Mesothelial cell of epicardium (in vitro differentiated cells): ENCODE data around the gene F8. TPM values are rescaled to one million over a fixed set of nuclear protein-coding genes. Genes with fewer than 3 reads are reported as not detected.
"Not testable (repeated sequence)": the region's sequence is repeated elsewhere in the genome, so short reads cannot be mapped to it uniquely, and the experiment has no call there.

Experiments used
- DNase-seq, 2 experiments: peaks; one replicate each; pipeline ENCODE4 v3.0.0; 2021; ENCODE audit warnings: low spot score in 2 of 2; ENCODE audit not compliant: unreplicated experiment in 2 of 2
- H3K27ac Mint-ChIP-seq: 2 replicates; pipeline ENCODE4 v1.8.0; 2021; ENCODE audit warnings: mixed read lengths
- H3K27me3 Mint-ChIP-seq: 2 replicates; pipeline ENCODE4 v1.8.0; 2021; ENCODE audit warnings: low read depth, mixed read lengths
- H3K36me3 Mint-ChIP-seq: 2 replicates; pipeline ENCODE4 v1.8.0; 2021; ENCODE audit warnings: mixed read lengths
- H3K4me1 Mint-ChIP-seq: 2 replicates; pipeline ENCODE4 v1.8.0; 2021; ENCODE audit warnings: mixed read lengths
- H3K4me3 Mint-ChIP-seq: 2 replicates; pipeline ENCODE4 v1.8.0; 2021; ENCODE audit warnings: mild to moderate bottlenecking, moderate library complexity, mixed read lengths
- H3K9me3 Mint-ChIP-seq: 2 replicates; pipeline ENCODE4 v1.8.0; 2021; ENCODE audit warnings: mixed read lengths
- total RNA-seq: library from RNA; stranded (reverse); gene quantifications from 3 replicates; pipeline ENCODE4 v1.2.1, GENCODE V29; 2021
- TF ChIP-seq, protein P1 (sequence below): fragments of 200-600 bp; sonication (generic); IDR thresholded peaks from one replicate; pipeline ENCODE4 v1.5.0; 2021; ENCODE audit warnings: antibody characterized with exemption; ENCODE audit not compliant: unreplicated experiment

Gene F8
- total RNA-seq, 1 donor from 2014 or later, result 3.9 TPM

DNA sequence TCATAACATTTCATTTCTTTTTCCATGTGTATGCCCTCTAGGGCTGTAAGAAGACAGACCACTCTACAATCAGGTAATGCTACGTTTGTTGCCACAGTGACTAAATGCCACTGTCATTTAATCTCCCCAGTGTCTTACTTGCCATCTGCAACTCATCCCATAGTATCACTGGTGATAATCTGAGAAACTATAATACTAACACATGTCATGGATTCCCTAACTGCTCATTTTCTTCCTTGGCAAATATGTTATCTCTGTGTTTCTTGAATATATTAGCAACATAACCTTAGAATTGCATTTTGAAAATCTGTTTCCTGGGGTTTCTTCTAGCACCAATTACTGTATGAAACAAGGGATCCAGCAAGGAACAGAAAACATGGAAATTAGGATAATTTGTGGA lies 130.2 kb downstream of the F8 start:
- no peak for DNase-seq
- peaks cover 14% of the 10 kb centered on the region for H3K9me3 Mint-ChIP-seq
- H3K27me3 Mint-ChIP-seq, result no peaks in the 10 kb centered on the region
- no peak overlapping the region for H3K4me3 Mint-ChIP-seq
- TF ChIP-seq, protein P1, sequence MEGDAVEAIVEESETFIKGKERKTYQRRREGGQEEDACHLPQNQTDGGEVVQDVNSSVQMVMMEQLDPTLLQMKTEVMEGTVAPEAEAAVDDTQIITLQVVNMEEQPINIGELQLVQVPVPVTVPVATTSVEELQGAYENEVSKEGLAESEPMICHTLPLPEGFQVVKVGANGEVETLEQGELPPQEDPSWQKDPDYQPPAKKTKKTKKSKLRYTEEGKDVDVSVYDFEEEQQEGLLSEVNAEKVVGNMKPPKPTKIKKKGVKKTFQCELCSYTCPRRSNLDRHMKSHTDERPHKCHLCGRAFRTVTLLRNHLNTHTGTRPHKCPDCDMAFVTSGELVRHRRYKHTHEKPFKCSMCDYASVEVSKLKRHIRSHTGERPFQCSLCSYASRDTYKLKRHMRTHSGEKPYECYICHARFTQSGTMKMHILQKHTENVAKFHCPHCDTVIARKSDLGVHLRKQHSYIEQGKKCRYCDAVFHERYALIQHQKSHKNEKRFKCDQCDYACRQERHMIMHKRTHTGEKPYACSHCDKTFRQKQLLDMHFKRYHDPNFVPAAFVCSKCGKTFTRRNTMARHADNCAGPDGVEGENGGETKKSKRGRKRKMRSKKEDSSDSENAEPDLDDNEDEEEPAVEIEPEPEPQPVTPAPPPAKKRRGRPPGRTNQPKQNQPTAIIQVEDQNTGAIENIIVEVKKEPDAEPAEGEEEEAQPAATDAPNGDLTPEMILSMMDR, result no peak
- H3K27ac Mint-ChIP-seq, result no peak overlapping the region
- H3K36me3 Mint-ChIP-seq, result no peaks in the 10 kb centered on the region
- H3K4me1 Mint-ChIP-seq, result no peaks in the 10 kb centered on the region

DNA sequence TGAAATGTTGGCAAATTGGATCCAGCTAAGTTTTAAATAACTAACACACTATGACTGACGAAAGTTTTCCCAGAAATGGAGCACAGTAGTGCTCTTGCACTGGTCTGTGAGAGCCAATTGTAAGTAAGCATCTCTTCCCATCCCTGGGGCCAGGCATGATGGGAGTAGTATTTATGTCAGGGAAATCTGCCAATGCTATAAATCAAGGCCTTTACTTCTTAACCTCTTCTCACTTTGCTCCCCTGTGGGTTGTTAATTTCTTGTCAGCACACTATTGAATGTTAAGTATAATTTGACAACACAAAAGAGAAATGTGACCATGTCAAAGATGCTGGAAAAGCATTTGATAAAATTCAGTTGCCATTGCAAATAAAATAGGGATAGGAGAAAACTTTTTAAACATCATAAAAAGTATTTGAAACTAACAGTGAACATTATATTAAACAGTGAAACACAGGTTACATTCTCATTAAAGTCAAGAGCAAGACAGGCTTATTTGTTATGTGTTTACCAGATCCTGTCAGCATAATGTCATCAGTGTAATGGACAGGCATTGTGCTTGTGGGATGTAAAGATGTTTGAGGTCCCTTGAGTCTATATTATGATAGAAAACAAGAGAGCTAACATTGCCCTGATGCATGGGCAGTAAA lies 131.4 kb downstream of the F8 start:
- no peaks in the 10 kb centered on the region for H3K4me1 Mint-ChIP-seq
- no peak for DNase-seq
- TF ChIP-seq, protein P1, result no peak
- no peaks in the 10 kb centered on the region for H3K36me3 Mint-ChIP-seq
- H3K27me3 Mint-ChIP-seq, result no peaks in the 10 kb centered on the region
- H3K4me3 Mint-ChIP-seq, result no peak overlapping the region
- peaks cover 14% of the 10 kb centered on the region for H3K9me3 Mint-ChIP-seq
- no peak overlapping the region for H3K27ac Mint-ChIP-seq

DNA sequence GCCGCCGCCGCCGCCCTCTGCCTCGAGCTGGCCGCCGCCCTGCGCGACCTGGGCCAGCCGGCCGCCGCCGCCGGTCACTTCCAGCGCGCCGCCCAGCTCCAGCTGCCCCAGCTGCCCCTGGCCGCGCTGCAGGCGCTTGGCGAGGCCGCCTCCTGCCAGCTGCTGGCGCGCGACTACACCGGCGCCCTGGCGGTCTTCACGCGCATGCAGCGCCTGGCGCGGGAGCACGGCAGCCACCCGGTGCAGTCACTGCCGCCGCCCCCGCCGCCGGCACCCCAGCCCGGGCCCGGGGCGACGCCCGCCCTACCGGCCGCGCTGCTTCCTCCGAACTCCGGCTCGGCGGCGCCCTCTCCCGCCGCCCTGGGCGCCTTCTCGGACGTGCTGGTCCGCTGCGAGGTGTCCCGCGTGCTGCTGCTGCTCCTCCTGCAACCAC lies 135.7 kb downstream of the F8 start:
- not testable (repeated sequence) for H3K4me1 Mint-ChIP-seq, H3K9me3 Mint-ChIP-seq, H3K27ac Mint-ChIP-seq, H3K4me3 Mint-ChIP-seq, DNase-seq, H3K36me3 Mint-ChIP-seq, H3K27me3 Mint-ChIP-seq

DNA sequence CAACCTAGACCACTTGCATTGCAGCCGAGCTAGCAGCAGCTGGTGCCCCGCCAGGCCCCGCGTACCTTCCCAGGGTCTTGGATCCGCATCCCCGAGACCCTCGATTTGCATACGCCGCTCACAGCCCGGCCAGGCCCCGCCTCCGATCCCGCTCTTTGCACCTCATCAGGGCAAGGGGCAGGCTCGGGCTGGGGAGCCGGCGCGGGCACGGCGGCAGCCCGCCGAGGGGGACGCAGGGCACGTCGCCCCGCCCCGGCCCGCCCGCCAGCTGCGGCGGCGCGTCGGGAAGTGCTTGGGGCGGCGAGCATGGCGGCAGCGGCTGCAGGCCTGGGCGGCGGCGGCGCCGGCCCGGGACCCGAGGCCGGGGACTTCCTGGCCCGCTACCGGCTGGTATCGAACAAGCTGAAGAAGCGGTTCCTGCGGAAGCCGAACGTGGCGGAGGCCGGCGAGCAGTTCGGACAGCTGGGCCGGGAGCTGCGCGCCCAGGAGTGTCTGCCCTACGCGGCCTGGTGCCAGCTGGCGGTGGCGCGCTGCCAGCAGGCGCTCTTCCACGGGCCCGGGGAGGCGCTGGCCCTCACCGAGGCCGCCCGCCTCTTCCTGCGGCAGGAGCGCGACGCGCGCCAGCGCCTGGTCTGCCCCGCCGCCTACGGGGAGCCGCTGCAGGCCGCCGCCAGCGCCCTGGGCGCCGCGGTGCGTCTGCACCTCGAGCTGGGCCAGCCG lies 136.3 kb downstream of the F8 start, which contains the start of gene F8A1:
F8A1 (plus strand) TSS at position 287 of the 720 bp plus-strand sequence; CDS start at position 307, 20 bp downstream.
- DNase-seq, H3K36me3 Mint-ChIP-seq, H3K27ac Mint-ChIP-seq, H3K27me3 Mint-ChIP-seq, H3K4me1 Mint-ChIP-seq, H3K9me3 Mint-ChIP-seq, H3K4me3 Mint-ChIP-seq: not testable (repeated sequence)

DNA sequence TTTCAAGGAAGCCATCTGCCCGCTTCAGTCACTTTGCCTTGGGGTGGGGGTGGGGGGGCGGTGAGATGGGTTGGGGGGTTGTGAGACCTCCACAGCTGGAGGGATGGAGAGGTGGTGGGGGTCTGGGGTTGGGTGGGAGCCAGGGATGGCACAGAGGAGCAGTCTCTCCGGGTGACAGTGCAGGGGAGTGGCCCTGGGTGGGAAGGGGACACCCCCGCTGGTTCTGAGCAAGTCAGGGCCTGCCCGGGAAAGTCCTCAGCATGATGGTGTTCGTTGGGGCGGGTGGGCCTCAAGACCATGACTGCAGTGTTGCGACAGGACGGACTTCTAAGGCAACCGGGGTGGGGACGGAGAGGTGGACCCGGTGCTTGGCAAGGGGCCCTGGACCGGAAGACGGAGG lies 137.0 kb downstream of the F8 start:
- H3K36me3 Mint-ChIP-seq, H3K4me3 Mint-ChIP-seq, H3K27me3 Mint-ChIP-seq, H3K9me3 Mint-ChIP-seq, H3K27ac Mint-ChIP-seq, H3K4me1 Mint-ChIP-seq, DNase-seq: not testable (repeated sequence)

DNA sequence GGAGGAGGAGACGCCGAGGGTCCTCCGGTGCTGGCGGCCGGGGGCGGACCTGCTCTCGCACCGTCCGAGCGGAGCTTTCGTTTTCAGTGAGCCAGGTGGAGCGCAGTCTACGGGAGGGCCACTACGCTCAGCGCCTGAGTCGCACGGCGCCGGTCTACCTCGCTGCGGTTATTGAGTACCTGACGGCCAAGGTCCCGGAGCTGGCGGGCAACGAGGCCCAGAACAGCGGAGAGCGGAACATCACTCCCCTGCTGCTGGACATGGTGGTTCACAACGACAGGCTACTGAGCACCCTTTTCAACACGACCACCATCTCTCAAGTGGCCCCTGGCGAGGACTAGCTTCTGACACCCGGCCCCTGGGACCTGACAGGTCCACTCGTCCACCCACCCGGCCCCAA lies 137.5 kb downstream of the F8 start:
- H3K27me3 Mint-ChIP-seq, H3K4me3 Mint-ChIP-seq, H3K27ac Mint-ChIP-seq, DNase-seq, H3K36me3 Mint-ChIP-seq, H3K4me1 Mint-ChIP-seq: not testable (repeated sequence)
- peaks cover 13% of the 10 kb centered on the region for H3K9me3 Mint-ChIP-seq

DNA sequence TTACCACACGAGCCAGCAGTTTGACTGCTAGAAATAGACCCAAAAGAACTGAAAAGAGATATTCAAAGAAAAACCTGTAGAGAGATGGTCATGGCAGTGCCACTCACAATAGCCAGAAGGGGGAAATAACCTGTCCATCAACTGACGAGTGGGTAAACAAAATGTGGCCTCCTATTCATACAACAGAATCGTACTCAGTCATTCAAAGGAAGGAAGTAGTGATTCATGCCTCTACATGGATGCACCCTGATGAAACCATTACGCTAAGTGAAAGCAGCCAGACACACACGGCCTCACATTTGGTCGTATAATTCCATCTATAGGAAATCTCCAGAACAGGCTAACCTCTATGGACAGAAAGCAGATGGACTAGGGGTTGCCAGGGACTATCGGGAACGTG lies 138.5 kb downstream of the F8 start:
- H3K27me3 Mint-ChIP-seq, H3K27ac Mint-ChIP-seq, H3K4me1 Mint-ChIP-seq, H3K4me3 Mint-ChIP-seq, DNase-seq, H3K36me3 Mint-ChIP-seq: not testable (repeated sequence)
- peaks cover 21% of the 10 kb centered on the region for H3K9me3 Mint-ChIP-seq

DNA sequence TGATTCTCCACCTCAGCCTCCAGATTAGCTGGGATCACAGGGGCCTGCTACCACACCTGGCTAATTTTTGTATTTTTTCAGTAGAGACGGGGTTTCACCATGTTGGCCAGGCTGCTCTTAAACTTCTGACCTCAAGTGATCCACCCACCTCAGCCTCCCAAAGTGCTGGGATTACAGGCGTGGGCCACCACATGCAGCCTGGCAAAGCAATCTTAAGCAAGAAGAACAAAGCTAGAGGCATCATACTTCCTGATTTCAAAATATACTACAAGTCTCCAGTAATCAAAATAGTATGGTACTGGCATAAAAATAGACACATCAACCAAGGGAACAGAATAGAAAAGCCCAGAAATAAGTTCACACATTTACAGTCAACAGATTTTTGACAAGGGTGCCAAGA lies 149.2 kb downstream of the F8 start:
- no peak for DNase-seq
- Mint-ChIP-seq H3K4me1 (no peaks in the 10 kb centered on the region), H3K27ac (no peak overlapping the region), H3K27me3 (no peaks in the 10 kb centered on the region), H3K36me3 (no peaks in the 10 kb centered on the region), H3K9me3 (peaks cover 49% of the 10 kb centered on the region), H3K4me3 (no peak overlapping the region)
- TF ChIP-seq, protein P1, result no peak

DNA sequence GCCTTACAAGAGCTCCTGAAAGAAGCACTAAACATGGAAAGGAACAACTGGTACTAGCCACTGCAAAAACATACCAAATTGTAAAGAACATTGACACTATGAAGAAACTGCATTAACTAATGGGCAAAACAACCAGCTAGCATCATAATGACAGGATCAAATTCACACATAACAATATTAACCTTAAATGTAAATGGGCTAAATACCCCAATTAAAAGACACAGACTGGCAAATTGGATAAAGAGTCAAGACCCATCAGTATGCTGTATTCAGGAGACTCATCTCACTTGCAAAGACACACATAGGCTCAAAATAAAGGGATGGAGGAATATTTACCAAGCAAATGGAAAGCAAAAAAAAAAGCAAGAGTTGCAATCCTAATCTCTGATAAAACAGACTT lies 154.0 kb downstream of the F8 start:
- H3K9me3 Mint-ChIP-seq, result peaks cover 69% of the 10 kb centered on the region
- H3K27ac Mint-ChIP-seq, DNase-seq, H3K4me3 Mint-ChIP-seq, H3K4me1 Mint-ChIP-seq, H3K36me3 Mint-ChIP-seq, H3K27me3 Mint-ChIP-seq: not testable (repeated sequence)
